ENCODE measurements around the gene OR51S1.

The OR51S1 gene

GRCh38 chr11:4848908-4849532, at the start of gene OR51S1:
TSS of gene OR51S1 (minus strand) at chr11:4849208. CDS start at chr11:4849208, 0 bp downstream.
- ATAC-seq = no peak
- TF ChIP-seq PATZ1 (CRISPR knock-in tag; IDR thresholded peaks at IDR 0.05; ENCODE audit: borderline replicate concordance) (no peak), TSHZ2 (CRISPR knock-in tag; IDR thresholded peaks at IDR 0.05) (no peak), ISL1 (CRISPR knock-in tag; IDR thresholded peaks at IDR 0.05) (no peak), ZFP30 (CRISPR knock-in tag; IDR thresholded peaks at IDR 0.05) (no peak), CREB5 (CRISPR knock-in tag; IDR thresholded peaks at IDR 0.05; ENCODE audit: low read depth) (no peak), BACH2 (CRISPR knock-in tag; IDR thresholded peaks at IDR 0.05; ENCODE audit: borderline replicate concordance) (no peak), SNAI2 (CRISPR knock-in tag; IDR thresholded peaks at IDR 0.05) (no peak), POU6F1 (CRISPR knock-in tag; IDR thresholded peaks at IDR 0.05; ENCODE audit: borderline replicate concordance, low read depth) (no peak), ZNF565 (CRISPR knock-in tag; conservative IDR thresholded peaks at IDR 0.05; ENCODE audit: low read depth) (no peak), PPARA (CRISPR knock-in tag; IDR thresholded peaks at IDR 0.05; ENCODE audit: borderline replicate concordance) (no peak), CSDC2 (CRISPR knock-in tag; IDR thresholded peaks at IDR 0.05) (no peak), TOX (CRISPR knock-in tag; IDR thresholded peaks at IDR 0.05; ENCODE audit: borderline replicate concordance) (no peak), ZC3H10 (CRISPR knock-in tag; IDR thresholded peaks at IDR 0.05) (no peak), OSR1 (CRISPR knock-in tag; IDR thresholded peaks at IDR 0.05) (no peak)

- TF ChIP-seq CSRNP3 (CRISPR knock-in tag; IDR thresholded peaks at IDR 0.05) (no peak), ZNF565 (CRISPR knock-in tag; conservative IDR thresholded peaks at IDR 0.05; ENCODE audit: low read depth) (no peak), SNAI2 (CRISPR knock-in tag; IDR thresholded peaks at IDR 0.05) (no peak), TOX (CRISPR knock-in tag; IDR thresholded peaks at IDR 0.05; ENCODE audit: borderline replicate concordance) (no peak), RARB (CRISPR knock-in tag; IDR thresholded peaks at IDR 0.05) (no peak)
- peak; percentile 63 for ATAC-seq
These were observed 43.1 kb upstream of the OR51S1 start for GRCh38 chr11:4891996-4892640.

- no peak for TF ChIP-seq CSRNP3 (CRISPR knock-in tag; IDR thresholded peaks at IDR 0.05)
- ATAC-seq = no peak
These were observed 41.3 kb upstream of the OR51S1 start for GRCh38 chr11:4890279-4890678.

Data from SK-N-SH treated with all-trans-retinoic acid at 6 μM for 48 hours (cell line).